Astrocyte (in vitro differentiated cells and primary cell): ENCODE data around the gene GARIN5A. TPM values are rescaled to one million over a fixed set of nuclear protein-coding genes. Genes with fewer than 3 reads are reported as not detected.

Experiments used
- DNase-seq: peaks from one replicate; pipeline ENCODE4 v3.0.0-alpha.2; 2010; ENCODE audit warnings: low read depth
- FAIRE-seq: peaks from 2 replicates; lab custom pipeline; 2011; peaks lifted over from hg19 to GRCh38; lab: Jason Lieb, UNC
- H2AFZ ChIP-seq: 2 replicates; pipeline ENCODE4 v1.6.0; 2012; ENCODE audit warnings: low read depth, low read length, inconsistent platforms
- H3K27ac ChIP-seq: 2 replicates; pipeline ENCODE4 v1.5.1; 2011; ENCODE audit warnings: low read depth, low read length, inconsistent platforms
- H3K27me3 ChIP-seq: 2 replicates; pipeline ENCODE4 v1.6.0; 2011; ENCODE audit warnings: low read length, inconsistent platforms; ENCODE audit not compliant: insufficient read depth
- H3K36me3 ChIP-seq: 2 replicates; pipeline ENCODE4 v1.5.1; 2011; ENCODE audit warnings: low read length, inconsistent platforms; ENCODE audit not compliant: insufficient read depth
- H3K4me1 ChIP-seq: 2 replicates; pipeline ENCODE4 v1.5.1; 2011; ENCODE audit warnings: low read length, inconsistent platforms; ENCODE audit not compliant: insufficient read depth
- H3K4me2 ChIP-seq: 2 replicates; pipeline ENCODE4 v1.6.0; 2012; ENCODE audit warnings: low read length, inconsistent platforms
- H3K4me3 ChIP-seq: 2 replicates; pipeline ENCODE4 v1.5.1; 2011; ENCODE audit warnings: low read depth, mild to moderate bottlenecking, low read length, inconsistent platforms; ENCODE audit not compliant: insufficient read depth
- H3K79me2 ChIP-seq: 2 replicates; pipeline ENCODE4 v1.6.0; 2012; ENCODE audit warnings: mild to moderate bottlenecking, low read length, inconsistent platforms; ENCODE audit not compliant: insufficient read depth
- H3K9ac ChIP-seq: 2 replicates; pipeline ENCODE4 v1.6.0; 2012; ENCODE audit warnings: mild to moderate bottlenecking, low read length, inconsistent platforms
- H3K9me3 ChIP-seq: 2 replicates; pipeline ENCODE4 v1.5.1; 2012; ENCODE audit warnings: low read depth, mild to moderate bottlenecking, low read length, inconsistent platforms; ENCODE audit not compliant: insufficient read depth
- H4K20me1 ChIP-seq: 2 replicates; pipeline ENCODE4 v1.6.0; 2012; ENCODE audit warnings: low read length, inconsistent platforms; ENCODE audit not compliant: insufficient read depth
- H3K27ac Mint-ChIP-seq: one replicate; pipeline ENCODE4 v1.8.0; 2021; ENCODE audit warnings: mild to moderate bottlenecking, mixed read lengths; ENCODE audit not compliant: unreplicated experiment
- H3K27me3 Mint-ChIP-seq: one replicate; pipeline ENCODE4 v1.8.0; 2021; ENCODE audit warnings: low read depth, mixed read lengths; ENCODE audit not compliant: unreplicated experiment
- H3K36me3 Mint-ChIP-seq: one replicate; pipeline ENCODE4 v1.8.0; 2021; ENCODE audit warnings: low read depth, mixed read lengths; ENCODE audit not compliant: unreplicated experiment
- H3K4me1 Mint-ChIP-seq: one replicate; pipeline ENCODE4 v1.8.0; 2021; ENCODE audit warnings: low read depth, mixed read lengths; ENCODE audit not compliant: unreplicated experiment
- H3K4me3 Mint-ChIP-seq: one replicate; pipeline ENCODE4 v1.8.0; 2021; ENCODE audit warnings: mild to moderate bottlenecking, moderate library complexity, mixed read lengths; ENCODE audit not compliant: unreplicated experiment
- H3K9me3 Mint-ChIP-seq: one replicate; pipeline ENCODE4 v1.8.0; 2021; ENCODE audit warnings: mild to moderate bottlenecking, mixed read lengths; ENCODE audit not compliant: unreplicated experiment
- EZH2 ChIP-seq: IDR thresholded peaks from 2 replicates; pipeline ENCODE4 v1.6.1; 2012; ENCODE audit warnings: mild to moderate bottlenecking, low read length, inconsistent platforms; ENCODE audit not compliant: insufficient read depth
- total RNA-seq: library from RNA; stranded (reverse); gene quantifications from 2 replicates; pipeline ENCODE4 v1.2.1, GENCODE V29; 2021
- TF ChIP-seq, protein P1 (sequence below): IDR thresholded peaks from 2 replicates; pipeline ENCODE4 v1.5.1; 2011; ENCODE audit warnings: low read depth, mild to moderate bottlenecking, inconsistent platforms, low read length, moderate library complexity; ENCODE audit not compliant: insufficient read depth

GARIN5A gene
- total RNA-seq, 1 donor from 2014 or later = not detected

- H3K9me3 Mint-ChIP-seq = peaks cover 3% of the 10 kb centered on the region
- no peaks in the 10 kb centered on the region for H3K36me3 Mint-ChIP-seq
- peaks cover 7% of the 10 kb centered on the region for H3K27me3 Mint-ChIP-seq
- H3K27ac Mint-ChIP-seq = no peak overlapping the region
- H4K20me1 ChIP-seq = no peaks in the 10 kb centered on the region
- no peak overlapping the region for H3K4me3 ChIP-seq
- H3K27me3 ChIP-seq = peaks cover 14% of the 10 kb centered on the region
- H2AFZ ChIP-seq = no peak overlapping the region
- H3K36me3 ChIP-seq = no peaks in the 10 kb centered on the region
- no peak overlapping the region for H3K4me2 ChIP-seq
- no peaks in the 10 kb centered on the region for H3K4me1 Mint-ChIP-seq
- no peak overlapping the region for H3K9ac ChIP-seq
- H3K27ac ChIP-seq = no peak overlapping the region
- no peak overlapping the region for H3K4me3 Mint-ChIP-seq
- FAIRE-seq (no peak), DNase-seq (no peak)
- H3K4me1 ChIP-seq = peaks cover 2% of the 10 kb centered on the region
- TF ChIP-seq, protein P1, sequence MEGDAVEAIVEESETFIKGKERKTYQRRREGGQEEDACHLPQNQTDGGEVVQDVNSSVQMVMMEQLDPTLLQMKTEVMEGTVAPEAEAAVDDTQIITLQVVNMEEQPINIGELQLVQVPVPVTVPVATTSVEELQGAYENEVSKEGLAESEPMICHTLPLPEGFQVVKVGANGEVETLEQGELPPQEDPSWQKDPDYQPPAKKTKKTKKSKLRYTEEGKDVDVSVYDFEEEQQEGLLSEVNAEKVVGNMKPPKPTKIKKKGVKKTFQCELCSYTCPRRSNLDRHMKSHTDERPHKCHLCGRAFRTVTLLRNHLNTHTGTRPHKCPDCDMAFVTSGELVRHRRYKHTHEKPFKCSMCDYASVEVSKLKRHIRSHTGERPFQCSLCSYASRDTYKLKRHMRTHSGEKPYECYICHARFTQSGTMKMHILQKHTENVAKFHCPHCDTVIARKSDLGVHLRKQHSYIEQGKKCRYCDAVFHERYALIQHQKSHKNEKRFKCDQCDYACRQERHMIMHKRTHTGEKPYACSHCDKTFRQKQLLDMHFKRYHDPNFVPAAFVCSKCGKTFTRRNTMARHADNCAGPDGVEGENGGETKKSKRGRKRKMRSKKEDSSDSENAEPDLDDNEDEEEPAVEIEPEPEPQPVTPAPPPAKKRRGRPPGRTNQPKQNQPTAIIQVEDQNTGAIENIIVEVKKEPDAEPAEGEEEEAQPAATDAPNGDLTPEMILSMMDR = no peak
- TF ChIP-seq EZH2 = no peak
- H3K9me3 ChIP-seq = no peaks in the 10 kb centered on the region
- H3K79me2 ChIP-seq = no peaks in the 10 kb centered on the region
These were observed 51.1 kb downstream of the GARIN5A start for GRCh38 chr19:50425581-50425980.

DNA sequence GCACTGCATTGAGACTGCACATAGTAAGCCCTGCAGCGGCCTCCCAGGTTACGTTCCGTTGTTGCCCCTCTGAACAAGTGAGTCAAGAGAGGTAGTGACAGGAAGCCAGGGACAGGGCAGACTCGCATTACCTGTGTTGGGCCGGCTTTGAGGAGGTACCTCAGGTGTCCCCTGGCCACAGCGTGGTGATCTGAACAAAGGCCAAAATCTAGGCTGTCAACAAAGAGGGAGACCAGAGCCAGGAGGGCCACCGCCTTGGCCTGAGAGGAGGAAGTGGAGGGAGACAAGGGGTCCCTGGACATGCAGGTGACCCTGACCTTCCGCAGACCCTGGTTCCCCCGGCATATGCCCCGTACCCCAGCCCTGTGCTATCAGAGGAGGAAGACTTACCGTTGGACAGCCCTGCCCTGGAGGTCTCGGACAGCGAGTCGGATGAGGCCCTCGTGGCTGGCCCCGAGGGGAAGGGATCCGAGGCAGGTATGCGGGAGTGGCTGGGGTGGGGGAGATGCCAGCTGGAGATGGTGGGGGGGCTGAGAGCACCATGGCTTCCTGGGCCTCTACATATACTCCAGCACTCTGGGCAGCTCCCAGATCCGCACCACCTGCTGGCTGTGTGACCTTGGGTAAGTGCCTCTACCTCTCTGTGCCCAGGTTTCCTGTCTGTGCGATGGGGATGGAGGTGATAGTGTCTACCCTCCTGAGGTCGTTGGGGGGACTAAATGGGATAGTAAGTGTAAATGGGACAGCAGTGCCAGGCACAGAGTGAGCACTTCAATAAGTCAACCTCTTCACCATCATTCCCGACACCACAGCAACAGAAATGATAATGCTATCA lies 53.2 kb downstream of the GARIN5A start:
- TF ChIP-seq, protein P1 = no peak
- no peak for TF ChIP-seq EZH2
- H3K4me3 Mint-ChIP-seq = no peak overlapping the region
- H3K27ac Mint-ChIP-seq = no peak overlapping the region
- Histone ChIP-seq H3K27ac (no peak overlapping the region), H3K36me3 (no peaks in the 10 kb centered on the region), H3K79me2 (no peaks in the 10 kb centered on the region), H3K4me1 (peaks cover 2% of the 10 kb centered on the region), H3K27me3 (peaks cover 17% of the 10 kb centered on the region), H3K4me3 (no peak overlapping the region), H4K20me1 (no peaks in the 10 kb centered on the region), H3K9me3 (no peaks in the 10 kb centered on the region), H2AFZ (no peak overlapping the region), H3K4me2 (no peak overlapping the region), H3K9ac (no peak overlapping the region)
- H3K9me3 Mint-ChIP-seq = peaks cover 5% of the 10 kb centered on the region
- DNase-seq (no peak), FAIRE-seq (no peak)
- H3K36me3 Mint-ChIP-seq = no peaks in the 10 kb centered on the region
- H3K4me1 Mint-ChIP-seq = no peaks in the 10 kb centered on the region
- H3K27me3 Mint-ChIP-seq = peaks cover 18% of the 10 kb centered on the region
